Head of caudate nucleus (tissue), 42 donors: Measurements from ENCODE around the gene C1orf74.
A peak's percentile ranks its signal among the peaks of the same experiment; 100 is the strongest.

ENCODE experiments used
- DNase-seq, 42 donors: peaks; one replicate each; pipeline versions ENCODE4 v3.0.0 to v3.0.0-alpha.2; 2020 to 2021; ENCODE audit warnings: mixed read lengths in 7 of 42
- intact Hi-C: fragments of 100-400 bp; cut with DNase I; formaldehyde crosslinking; loops from one replicate; pipeline ENCODE4 v1.15.0; 2022

The C1orf74 gene

GRCh38 chr1:209784265-209785169 lies at the start of gene C1orf74:
Gene C1orf74, minus strand, starts transcription at chr1:209784559. Its CDS starts 925 bp downstream, at chr1:209783634.
- intact Hi-C loops: loop anchor here (5.0 kb wide), 1 partner anchor 43 kb away; the partner anchor contains the start of gene UTP25
- peak; percentile 96 to 100 (median 99) for DNase-seq

GRCh38 chr1:209831615-209832014 lies 47.3 kb upstream of the C1orf74 start:
- intact Hi-C loops: no loop called here
- DNase-seq: no peak

- DNase-seq: no peak
- intact Hi-C loops: no loop called here
Observed at GRCh38 chr1:209830722-209831121, 46.4 kb upstream of the C1orf74 start.

- intact Hi-C loops: loop anchor here (5.0 kb wide), 1 partner anchor 42 kb away; no protein-coding TSS in a partner anchor
Observed at GRCh38 chr1:209829716-209830115, 45.4 kb upstream of the C1orf74 start.

GRCh38 chr1:209827384-209828262 lies 43.3 kb upstream of the C1orf74 start, which contains the start of gene UTP25:
Gene UTP25, plus strand, starts transcription at chr1:209827972. Its CDS starts 92 bp downstream, at chr1:209828064.
- peak; percentile 85 to 96 (median 91) for DNase-seq
- intact Hi-C loops: loop anchor here (5.0 kb wide), 1 partner anchor 40 kb away; no protein-coding TSS in a partner anchor

More at GRCh38 chr1:209829716-209830115, 45.4 kb upstream of the C1orf74 start:
- no peak for DNase-seq

GRCh38 chr1:209825591-209826434 lies 41.5 kb upstream of the C1orf74 start:
- DNase-seq: no peak
- intact Hi-C loops: loop anchor here (5.0 kb wide), 1 partner anchor 39 kb away; no protein-coding TSS in a partner anchor

- peak in 13 of 42 donors; percentile 15 to 68 (median 35) for DNase-seq
- intact Hi-C loops: no loop called here
Observed at GRCh38 chr1:209823143-209824041, 39.0 kb upstream of the C1orf74 start.

- DNase-seq: no peak
- intact Hi-C loops: no loop called here
Observed at GRCh38 chr1:209822706-209823105, 38.3 kb upstream of the C1orf74 start.

GRCh38 chr1:209820986-209821385 lies 36.6 kb upstream of the C1orf74 start:
- intact Hi-C loops: no loop called here
- DNase-seq: no peak

GRCh38 chr1:209819058-209819457 lies 34.7 kb upstream of the C1orf74 start:
- DNase-seq: no peak
- intact Hi-C loops: no loop called here

- intact Hi-C loops: no loop called here
- no peak for DNase-seq
Observed at GRCh38 chr1:209817691-209818090, 33.3 kb upstream of the C1orf74 start.

GRCh38 chr1:209816923-209817322 lies 32.6 kb upstream of the C1orf74 start:
- intact Hi-C loops: no loop called here
- no peak for DNase-seq

GRCh38 chr1:209815931-209816341 lies 31.6 kb upstream of the C1orf74 start:
- intact Hi-C loops: no loop called here
- DNase-seq: no peak

GRCh38 chr1:209815490-209815889 lies 31.1 kb upstream of the C1orf74 start:
- intact Hi-C loops: no loop called here
- DNase-seq: no peak

- intact Hi-C loops: no loop called here
- no peak for DNase-seq
Observed at GRCh38 chr1:209813902-209814301, 29.5 kb upstream of the C1orf74 start.

- intact Hi-C loops: no loop called here
- DNase-seq: no peak
Observed at GRCh38 chr1:209810783-209811182, 26.4 kb upstream of the C1orf74 start.

GRCh38 chr1:209809611-209810010 lies 25.3 kb upstream of the C1orf74 start:
- intact Hi-C loops: no loop called here
- no peak for DNase-seq
